Natural killer cell (primary cell): ENCODE results near the gene PLA2G10. TPM values are rescaled to one million over a fixed set of nuclear protein-coding genes. Genes with fewer than 3 reads are reported as not detected.

Source experiments
- ATAC-seq, 3 donors: fragments of 150-1000 bp in 2 of 3; fragments of 200-7000 bp in 1 of 3; cut with Tn5 transposase; 1 replicate in 1 of 3; 2 replicates in 2 of 3; pipeline ENCODE4 v1.10.0; 2021; ENCODE audit warnings: mild to moderate bottlenecking in 2 of 3, moderate library complexity in 2 of 3
- DNase-seq, 2 donors: peaks; one replicate each; pipeline versions ENCODE4 v3.0.0 to v3.0.0-alpha.2; 2013 to 2021; ENCODE audit warnings: mixed read lengths in 1 of 2
- H3K27ac ChIP-seq: one replicate; pipeline ENCODE4 v1.5.1; 2013; ENCODE audit warnings: mild to moderate bottlenecking, low read length
- H3K27me3 ChIP-seq: one replicate; pipeline ENCODE4 v1.6.1; 2013; ENCODE audit warnings: low read length; ENCODE audit not compliant: control insufficient read depth, insufficient read depth
- H3K36me3 ChIP-seq: one replicate; pipeline ENCODE4 v1.6.1; 2013; ENCODE audit warnings: low read length; ENCODE audit not compliant: control insufficient read depth, insufficient read depth
- H3K4me1 ChIP-seq: one replicate; pipeline ENCODE4 v1.6.1; 2013; ENCODE audit warnings: low read length; ENCODE audit not compliant: control insufficient read depth, insufficient read depth
- H3K4me3 ChIP-seq: one replicate; pipeline ENCODE4 v1.5.1; 2013; ENCODE audit warnings: low read length
- H3K9me3 ChIP-seq: one replicate; pipeline ENCODE4 v1.6.1; 2013; ENCODE audit warnings: low read length; ENCODE audit not compliant: control insufficient read depth, insufficient read depth
- H3K27ac Mint-ChIP-seq, 2 donors: one replicate each; pipeline ENCODE4 v1.8.0; 2022; ENCODE audit warnings: mild to moderate bottlenecking in 2 of 2, mixed read lengths in 2 of 2, moderate library complexity in 1 of 2
- H3K27me3 Mint-ChIP-seq, 2 donors: one replicate each; pipeline ENCODE4 v1.8.0; 2022; ENCODE audit warnings: low read depth in 2 of 2, mixed read lengths in 2 of 2
- H3K36me3 Mint-ChIP-seq: one replicate; pipeline ENCODE4 v1.8.0; 2022; ENCODE audit warnings: mixed read lengths
- H3K4me1 Mint-ChIP-seq, 2 donors: one replicate each; pipeline ENCODE4 v1.8.0; 2022; ENCODE audit warnings: mixed read lengths in 2 of 2
- H3K4me3 Mint-ChIP-seq: one replicate; pipeline ENCODE4 v1.8.0; 2022; ENCODE audit warnings: mild to moderate bottlenecking, moderate library complexity, mixed read lengths
- H3K9me3 Mint-ChIP-seq, 2 donors: one replicate each; pipeline ENCODE4 v1.8.0; 2022; ENCODE audit warnings: mixed read lengths in 2 of 2
- CTCF ChIP-seq: fragments of 200-600 bp; IDR thresholded peaks from one replicate; pipeline ENCODE4 v1.8.0; 2022; ENCODE audit warnings: antibody characterized with exemption
- WGBS: methylation state at CpG from one replicate; pipeline ENCODE4 v1.1.7; 2013; ENCODE audit warnings: missing lambda C conversion rate; ENCODE audit not compliant: insufficient coverage; 5-methylcytosine and 5-hydroxymethylcytosine counted together
- intact Hi-C: fragments of 100-400 bp; cut with micrococcal nuclease; formaldehyde crosslinking; loops from one replicate; pipeline ENCODE4 v1.14.2; 2022
- total RNA-seq, 4 donors: library from RNA; stranded (reverse); fragments of 120-200 nt in 1 of 4; gene quantifications; one replicate each; pipeline versions ENCODE4 v1.2.3 to v1.2.4, GENCODE V29; 2013 to 2022

Gene PLA2G10
- total RNA-seq, 3 donors from 2014 or later (not counting 1 experiment from before 2014, with no cell fraction given), result not detected

- ATAC-seq (no peak), DNase-seq (no peak)
- Mint-ChIP-seq H3K4me3 (no peak overlapping the region), H3K36me3 (peaks cover 9% of the 10 kb centered on the region), H3K4me1 (no peaks in the 10 kb centered on the region), H3K9me3 (no peaks in the 10 kb centered on the region), H3K27ac (peak overlapping the region; percentile 20 to 56), H3K27me3 (no peaks in the 10 kb centered on the region)
- Histone ChIP-seq H3K27ac (no peak overlapping the region), H3K27me3 (no peaks in the 10 kb centered on the region), H3K9me3 (no peaks in the 10 kb centered on the region), H3K4me1 (no peaks in the 10 kb centered on the region), H3K4me3 (no peak overlapping the region), H3K36me3 (peaks cover 59% of the 10 kb centered on the region)
- no peak for TF ChIP-seq CTCF
- intact Hi-C loops, result no loop called here
- 93% methylated on average over 6 of the region's 6 CpGs for WGBS
These were observed 43.5 kb downstream of the PLA2G10 start for GRCh38 chr16:14650629-14651028.

DNA sequence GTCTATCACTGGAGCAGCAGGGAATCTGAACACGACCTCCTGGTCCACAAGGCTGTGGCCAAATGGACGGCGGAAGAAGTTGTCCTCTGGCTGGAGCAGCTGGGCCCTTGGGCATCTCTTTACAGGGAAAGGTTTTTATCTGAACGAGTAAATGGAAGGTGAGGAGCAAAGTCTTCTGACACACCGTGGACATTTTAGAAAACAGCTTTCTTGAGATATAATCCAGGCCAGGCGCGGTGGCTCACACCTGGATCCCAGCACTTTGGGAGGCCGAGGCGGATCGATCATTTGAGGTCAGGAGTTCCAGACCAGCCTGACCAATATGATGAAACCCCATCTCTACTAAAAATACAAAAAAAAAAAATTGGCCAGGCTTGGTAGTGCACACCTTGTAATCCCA is 44.3 kb downstream of the PLA2G10 start:
- no peaks in the 10 kb centered on the region for H3K27me3 ChIP-seq
- H3K4me1 ChIP-seq, result no peaks in the 10 kb centered on the region
- no peaks in the 10 kb centered on the region for H3K9me3 ChIP-seq
- Mint-ChIP-seq H3K36me3 (peaks cover 9% of the 10 kb centered on the region), H3K9me3 (no peaks in the 10 kb centered on the region), H3K27ac (peak overlapping the region in 1 of 2 donors; percentile 20), H3K4me3 (no peak overlapping the region), H3K27me3 (no peaks in the 10 kb centered on the region), H3K4me1 (no peaks in the 10 kb centered on the region)
- TF ChIP-seq CTCF, result no peak
- no peak overlapping the region for H3K27ac ChIP-seq
- no peak for DNase-seq
- ATAC-seq, result no peak
- no peak overlapping the region for H3K4me3 ChIP-seq
- intact Hi-C loops, result no loop called here
- 95% methylated on average over 10 of the region's 10 CpGs for WGBS
- H3K36me3 ChIP-seq, result peaks cover 64% of the 10 kb centered on the region

DNA sequence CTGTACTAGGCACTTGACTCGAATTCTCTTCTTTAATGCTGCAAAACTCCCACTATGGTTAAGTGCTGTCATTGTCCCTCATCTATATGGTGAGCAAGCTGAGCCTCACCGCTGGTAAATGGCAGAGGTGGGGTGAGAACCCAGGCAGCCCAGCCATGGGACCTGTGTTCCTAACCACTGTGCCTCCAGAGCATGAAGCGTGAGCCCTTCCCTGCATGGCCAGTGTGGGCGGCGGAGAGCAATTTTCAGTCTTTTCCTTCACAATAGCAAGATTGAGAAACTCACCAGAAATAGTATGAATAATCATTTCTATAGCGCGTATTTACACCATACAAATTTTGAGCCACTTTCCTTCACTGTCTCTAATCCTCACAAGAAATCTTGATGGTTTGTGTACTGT is 52.2 kb downstream of the PLA2G10 start:
- no peak for ATAC-seq
- Histone ChIP-seq H3K4me1 (no peaks in the 10 kb centered on the region), H3K9me3 (no peaks in the 10 kb centered on the region), H3K27me3 (no peaks in the 10 kb centered on the region), H3K4me3 (no peak overlapping the region), H3K36me3 (peaks cover 32% of the 10 kb centered on the region), H3K27ac (no peak overlapping the region)
- intact Hi-C loops, result no loop called here
- H3K27ac Mint-ChIP-seq, result peak overlapping the region; percentile 62 to 63
- no peaks in the 10 kb centered on the region for H3K9me3 Mint-ChIP-seq
- H3K36me3 Mint-ChIP-seq, result no peaks in the 10 kb centered on the region
- no peak overlapping the region for H3K4me3 Mint-ChIP-seq
- WGBS, result 94% methylated on average over 7 of the region's 7 CpGs
- peaks cover 24 to 26% of the 10 kb centered on the region in 2 donors for H3K4me1 Mint-ChIP-seq
- no peak for TF ChIP-seq CTCF
- no peaks in the 10 kb centered on the region for H3K27me3 Mint-ChIP-seq
- no peak for DNase-seq

- 97% methylated on average over 7 of the region's 8 CpGs for WGBS
- Mint-ChIP-seq H3K27me3 (no peaks in the 10 kb centered on the region), H3K27ac (peak overlapping the region in 1 of 2 donors; percentile 63), H3K9me3 (no peaks in the 10 kb centered on the region), H3K4me1 (peaks cover 27 to 28% of the 10 kb centered on the region in 2 donors), H3K4me3 (no peak overlapping the region), H3K36me3 (no peaks in the 10 kb centered on the region)
- TF ChIP-seq CTCF, result no peak
- ATAC-seq (no peak), DNase-seq (no peak)
- no peaks in the 10 kb centered on the region for H3K27me3 ChIP-seq
- intact Hi-C loops, result no loop called here
- H3K4me3 ChIP-seq, result no peak overlapping the region
- H3K4me1 ChIP-seq, result no peaks in the 10 kb centered on the region
- H3K36me3 ChIP-seq, result peaks cover 29% of the 10 kb centered on the region
- no peak overlapping the region for H3K27ac ChIP-seq
- no peaks in the 10 kb centered on the region for H3K9me3 ChIP-seq
These were observed 52.9 kb downstream of the PLA2G10 start for GRCh38 chr16:14641206-14641605.
